ENCODE data around the gene OTOG. TPM values are rescaled to one million over a fixed set of nuclear protein-coding genes. Genes with fewer than 3 reads are reported as not detected.
A peak's percentile ranks its signal among the peaks of the same experiment; 100 is the strongest.

The OTOG gene
- total and polyA plus RNA-seq, 7 experiments from 2014 or later = not detected

DNA sequence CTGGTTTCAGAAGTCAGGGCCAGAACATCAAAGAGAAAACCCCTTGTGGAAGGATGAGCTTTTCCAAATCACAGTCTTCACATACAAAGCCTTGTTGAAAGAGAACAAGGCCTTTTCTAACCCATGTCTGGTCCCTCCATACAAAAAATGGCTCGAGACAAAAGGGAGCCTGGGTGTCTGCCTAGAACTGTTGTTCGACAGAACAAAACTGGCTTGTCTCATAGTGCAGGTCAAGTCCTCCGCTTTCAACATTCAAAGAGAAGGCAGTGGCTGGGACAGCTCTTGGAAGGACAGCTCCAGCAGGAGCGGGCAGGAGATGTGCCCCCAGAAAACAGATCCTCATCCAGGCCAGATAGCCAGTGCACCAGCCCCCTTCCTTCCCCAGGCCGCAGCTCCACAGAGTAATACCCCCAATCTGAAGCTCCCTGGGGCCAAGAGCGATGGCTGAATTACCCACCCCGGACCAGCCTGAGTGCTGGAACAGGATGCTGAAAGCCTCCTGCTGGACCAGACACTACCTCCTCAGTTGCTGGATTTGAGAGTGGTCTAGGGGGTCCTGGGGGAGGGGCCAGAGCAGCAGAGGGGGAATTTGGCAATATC lies 30.4 kb upstream of the OTOG start:
- Mint-ChIP-seq H3K9me3 (no peaks in the 10 kb centered on the region), H3K27ac (no peak overlapping the region), H3K36me3 (no peaks in the 10 kb centered on the region), H3K27me3 (peaks cover 0 to 26% (median 5%) of the 10 kb centered on the region in 5 donors), H3K4me3 (no peak overlapping the region), H3K4me1 (no peaks in the 10 kb centered on the region)
- Histone ChIP-seq H3K36me3 (ENCODE audit: control insufficient read depth in 2 of 3, insufficient read depth in 3 of 3, low read length in 3 of 3) (no peaks in the 10 kb centered on the region), H3K4me1 (ENCODE audit: control insufficient read depth in 2 of 2, insufficient read depth in 2 of 2, low read length in 2 of 2) (no peaks in the 10 kb centered on the region), H3K9me3 (ENCODE audit: control insufficient read depth in 2 of 3, low read length in 3 of 3) (no peaks in the 10 kb centered on the region), H3K27ac (ENCODE audit: low read depth, low read length) (no peak overlapping the region), H3K27me3 (ENCODE audit: control insufficient read depth in 2 of 2, insufficient read depth in 2 of 2, low read length in 2 of 2) (no peaks in the 10 kb centered on the region), H3K4me3 (ENCODE audit: low read length) (no peak overlapping the region)
- POLR2A ChIA-PET = interaction anchor here (0.6 kb wide), 1 partner anchor 108 kb away, joined by 3 read pairs; no protein-coding TSS in a partner anchor
- intact Hi-C loops (cut with micrococcal nuclease) = no loop called here
- CTCF ChIA-PET = no interaction called here
- DNase-seq (no peak), ATAC-seq (no peak)

DNA sequence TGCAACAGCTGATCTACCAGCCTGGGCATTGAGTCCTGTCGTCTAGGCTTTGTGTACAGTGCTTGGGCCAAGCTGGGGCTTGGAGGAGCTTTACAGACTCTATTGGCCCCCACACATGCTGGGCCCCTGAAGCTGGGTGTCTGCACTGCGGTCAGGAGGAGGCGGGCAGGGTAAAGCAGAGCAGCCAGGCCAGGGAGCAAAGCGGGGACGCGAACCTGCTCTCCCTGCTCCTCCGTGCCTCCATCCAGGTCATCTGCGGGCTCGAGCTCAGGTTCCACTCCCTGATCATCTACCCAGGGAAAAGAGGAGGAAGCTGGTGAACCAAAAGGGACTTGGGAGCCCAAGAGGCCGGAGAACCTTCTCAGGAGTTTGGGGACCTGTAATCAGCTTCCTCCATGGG lies 29.9 kb upstream of the OTOG start:
- Histone ChIP-seq H3K36me3 (ENCODE audit: control insufficient read depth in 2 of 3, insufficient read depth in 3 of 3, low read length in 3 of 3) (no peaks in the 10 kb centered on the region), H3K4me1 (ENCODE audit: control insufficient read depth in 2 of 2, insufficient read depth in 2 of 2, low read length in 2 of 2) (no peaks in the 10 kb centered on the region), H3K9me3 (ENCODE audit: control insufficient read depth in 2 of 3, low read length in 3 of 3) (no peaks in the 10 kb centered on the region), H3K4me3 (ENCODE audit: low read length) (no peak overlapping the region), H3K27ac (ENCODE audit: low read depth, low read length) (no peak overlapping the region), H3K27me3 (ENCODE audit: control insufficient read depth in 2 of 2, insufficient read depth in 2 of 2, low read length in 2 of 2) (no peaks in the 10 kb centered on the region)
- H3K9me3 Mint-ChIP-seq = no peaks in the 10 kb centered on the region
- ATAC-seq (no peak), DNase-seq (no peak)
- no peaks in the 10 kb centered on the region for H3K36me3 Mint-ChIP-seq
- POLR2A ChIA-PET = no interaction called here
- intact Hi-C loops (cut with micrococcal nuclease) = no loop called here
- H3K27ac Mint-ChIP-seq = no peak overlapping the region
- peaks cover 0 to 23% (median 5%) of the 10 kb centered on the region in 5 donors for H3K27me3 Mint-ChIP-seq
- CTCF ChIA-PET = no interaction called here
- H3K4me3 Mint-ChIP-seq = no peak overlapping the region
- no peaks in the 10 kb centered on the region for H3K4me1 Mint-ChIP-seq

DNA sequence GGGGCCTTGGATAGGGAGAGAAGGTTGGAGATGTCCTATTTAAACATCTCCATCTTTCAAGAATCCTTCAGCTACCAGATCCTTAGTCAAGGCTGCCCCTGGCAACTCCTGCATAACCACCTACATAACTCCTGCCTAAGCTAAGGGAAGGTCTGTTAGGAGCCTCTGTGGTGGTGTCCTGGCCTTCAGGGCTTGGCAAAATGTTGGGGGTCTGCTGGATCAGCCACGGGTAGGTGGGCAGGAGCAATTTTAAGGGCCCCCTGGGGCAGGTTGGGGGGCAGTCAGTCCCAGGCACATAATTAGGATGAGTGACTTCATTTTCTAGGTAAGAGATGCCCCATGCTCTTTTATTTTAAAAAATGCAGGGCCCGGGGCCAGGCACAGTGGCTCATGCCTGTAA lies 28.7 kb upstream of the OTOG start:
- H3K27me3 Mint-ChIP-seq = peaks cover 0 to 16% (median 0%) of the 10 kb centered on the region in 5 donors
- POLR2A ChIA-PET = no interaction called here
- H3K9me3 ChIP-seq (ENCODE audit: control insufficient read depth in 2 of 3, low read length in 3 of 3) = no peaks in the 10 kb centered on the region
- DNase-seq = no peak
- H3K36me3 Mint-ChIP-seq = no peaks in the 10 kb centered on the region
- no peaks in the 10 kb centered on the region for H3K4me1 Mint-ChIP-seq
- H3K9me3 Mint-ChIP-seq = no peaks in the 10 kb centered on the region
- H3K4me3 ChIP-seq (ENCODE audit: low read length) = no peak overlapping the region
- no peak for ATAC-seq
- H3K4me3 Mint-ChIP-seq = no peak overlapping the region
- H3K27ac ChIP-seq (ENCODE audit: low read depth, low read length) = no peak overlapping the region
- H3K27me3 ChIP-seq (ENCODE audit: control insufficient read depth in 2 of 2, insufficient read depth in 2 of 2, low read length in 2 of 2) = no peaks in the 10 kb centered on the region
- H3K27ac Mint-ChIP-seq = no peak overlapping the region
- CTCF ChIA-PET = no interaction called here
- H3K36me3 ChIP-seq (ENCODE audit: control insufficient read depth in 2 of 3, insufficient read depth in 3 of 3, low read length in 3 of 3) = no peaks in the 10 kb centered on the region
- H3K4me1 ChIP-seq (ENCODE audit: control insufficient read depth in 2 of 2, insufficient read depth in 2 of 2, low read length in 2 of 2) = no peaks in the 10 kb centered on the region
- intact Hi-C loops (cut with micrococcal nuclease) = no loop called here

DNA sequence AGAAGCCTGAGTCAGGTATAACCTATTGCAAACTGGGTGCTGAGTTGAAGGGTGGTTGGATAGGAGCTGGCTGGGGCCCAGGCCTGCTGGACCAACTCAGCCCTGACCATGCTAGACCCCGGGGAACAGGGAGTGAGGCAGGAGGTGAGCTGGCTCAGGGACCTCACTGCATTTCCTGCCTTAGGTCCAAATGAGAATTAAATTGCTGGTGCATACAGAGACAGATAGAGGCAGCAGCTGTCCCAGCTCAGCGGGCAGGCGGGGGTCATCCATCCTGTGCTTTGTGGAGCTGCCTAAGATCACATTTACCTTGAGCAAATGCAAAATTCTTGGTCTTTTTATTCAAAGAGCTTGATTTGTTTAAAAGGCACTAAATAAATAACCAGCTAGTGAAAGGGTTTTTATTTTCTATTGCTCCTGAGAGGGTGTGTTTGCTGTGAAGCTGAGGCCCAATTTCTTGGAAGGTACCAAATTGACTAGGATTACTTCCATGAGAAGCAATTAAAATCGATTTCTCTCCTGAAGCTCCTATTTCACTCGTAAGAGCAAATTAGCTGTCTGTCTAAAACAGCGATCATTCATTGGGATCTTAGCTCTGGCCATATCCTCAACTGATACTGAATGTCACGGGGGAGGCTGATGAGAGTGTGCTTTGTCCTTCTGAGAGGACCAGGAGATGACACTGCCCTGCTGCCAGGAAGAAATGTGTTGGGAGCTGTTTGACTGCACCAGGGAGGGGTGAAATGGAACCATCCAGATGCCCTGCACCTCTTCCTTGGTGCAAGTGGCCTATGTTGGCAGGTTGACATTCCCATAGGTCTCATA lies 27.8 kb upstream of the OTOG start:
- ChIA-PET POLR2A (no interaction called here), CTCF (no interaction called here)
- no peaks in the 10 kb centered on the region for H3K9me3 ChIP-seq (ENCODE audit: control insufficient read depth in 2 of 3, low read length in 3 of 3)
- no peak overlapping the region for H3K4me3 ChIP-seq (ENCODE audit: low read length)
- Mint-ChIP-seq H3K9me3 (no peaks in the 10 kb centered on the region), H3K4me3 (no peak overlapping the region), H3K4me1 (no peaks in the 10 kb centered on the region), H3K27me3 (peaks cover 0 to 10% (median 0%) of the 10 kb centered on the region in 5 donors), H3K27ac (no peak overlapping the region), H3K36me3 (no peaks in the 10 kb centered on the region)
- no peaks in the 10 kb centered on the region for H3K4me1 ChIP-seq (ENCODE audit: control insufficient read depth in 2 of 2, insufficient read depth in 2 of 2, low read length in 2 of 2)
- ATAC-seq = no peak
- no peaks in the 10 kb centered on the region for H3K27me3 ChIP-seq (ENCODE audit: control insufficient read depth in 2 of 2, insufficient read depth in 2 of 2, low read length in 2 of 2)
- no peak overlapping the region for H3K27ac ChIP-seq (ENCODE audit: low read depth, low read length)
- intact Hi-C loops (cut with micrococcal nuclease) = no loop called here
- DNase-seq = no peak
- no peaks in the 10 kb centered on the region for H3K36me3 ChIP-seq (ENCODE audit: control insufficient read depth in 2 of 3, insufficient read depth in 3 of 3, low read length in 3 of 3)

DNA sequence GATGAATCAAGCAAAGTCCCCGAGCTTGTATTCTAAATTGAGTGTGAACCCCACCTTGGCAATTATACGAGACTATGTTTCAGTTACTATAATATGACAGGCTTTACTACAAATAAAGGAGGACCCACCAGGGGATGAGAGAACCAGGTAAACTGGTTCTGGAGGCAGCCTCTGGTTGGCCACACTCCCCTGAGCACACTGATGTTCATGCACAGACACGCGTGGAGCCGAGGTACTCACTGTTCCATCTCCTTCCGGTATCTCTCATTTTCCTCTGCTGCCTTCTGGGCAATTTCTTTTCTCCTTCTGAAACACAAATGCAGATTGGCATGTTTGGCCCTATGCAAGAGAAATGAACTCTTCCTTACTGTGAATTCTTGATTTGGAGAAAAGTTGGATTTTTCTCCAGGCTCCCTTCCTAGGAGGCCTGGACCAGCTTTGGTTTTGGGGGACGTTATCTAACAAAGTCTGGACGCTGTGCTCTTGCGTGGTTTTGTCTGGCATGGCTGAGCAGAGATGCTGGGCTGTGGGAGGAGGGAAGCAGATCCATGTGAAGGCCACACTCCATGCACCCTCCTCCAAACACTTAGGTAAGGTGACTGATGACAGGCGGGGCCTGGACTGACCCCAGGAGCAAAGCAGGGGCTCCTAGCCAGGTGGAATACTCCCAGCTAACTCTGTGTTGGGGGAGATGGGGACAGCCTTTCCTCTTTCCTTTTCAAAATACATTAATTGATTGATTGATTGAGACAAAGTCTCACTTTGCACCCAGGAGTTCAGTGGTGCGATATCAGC lies 25.8 kb upstream of the OTOG start:
- no peak overlapping the region for H3K4me3 ChIP-seq (ENCODE audit: low read length)
- Mint-ChIP-seq H3K27me3 (peaks cover 0 to 6% (median 0%) of the 10 kb centered on the region in 5 donors), H3K9me3 (no peaks in the 10 kb centered on the region), H3K27ac (peak overlapping the region in 1 of 9 donors; percentile 31), H3K4me1 (no peaks in the 10 kb centered on the region), H3K36me3 (no peaks in the 10 kb centered on the region), H3K4me3 (no peak overlapping the region)
- no peak overlapping the region for H3K27ac ChIP-seq (ENCODE audit: low read depth, low read length)
- no peak for DNase-seq
- no peaks in the 10 kb centered on the region for H3K27me3 ChIP-seq (ENCODE audit: control insufficient read depth in 2 of 2, insufficient read depth in 2 of 2, low read length in 2 of 2)
- ChIA-PET POLR2A (no interaction called here), CTCF (no interaction called here)
- H3K9me3 ChIP-seq (ENCODE audit: control insufficient read depth in 2 of 3, low read length in 3 of 3) = no peaks in the 10 kb centered on the region
- H3K4me1 ChIP-seq (ENCODE audit: control insufficient read depth in 2 of 2, insufficient read depth in 2 of 2, low read length in 2 of 2) = no peaks in the 10 kb centered on the region
- no peak for ATAC-seq
- intact Hi-C loops (cut with micrococcal nuclease) = no loop called here
- H3K36me3 ChIP-seq (ENCODE audit: control insufficient read depth in 2 of 3, insufficient read depth in 3 of 3, low read length in 3 of 3) = no peaks in the 10 kb centered on the region

- no peak overlapping the region for H3K4me3 Mint-ChIP-seq
- H3K9me3 ChIP-seq (ENCODE audit: control insufficient read depth in 2 of 3, low read length in 3 of 3) = no peaks in the 10 kb centered on the region
- intact Hi-C loops (cut with micrococcal nuclease) = no loop called here
- ChIA-PET POLR2A (no interaction called here), CTCF (no interaction called here)
- no peaks in the 10 kb centered on the region for H3K4me1 Mint-ChIP-seq
- no peak for DNase-seq
- no peaks in the 10 kb centered on the region for H3K36me3 Mint-ChIP-seq
- H3K4me1 ChIP-seq (ENCODE audit: control insufficient read depth in 2 of 2, insufficient read depth in 2 of 2, low read length in 2 of 2) = no peaks in the 10 kb centered on the region
- no peak overlapping the region for H3K4me3 ChIP-seq (ENCODE audit: low read length)
- H3K27me3 ChIP-seq (ENCODE audit: control insufficient read depth in 2 of 2, insufficient read depth in 2 of 2, low read length in 2 of 2) = no peaks in the 10 kb centered on the region
- no peak overlapping the region for H3K27ac Mint-ChIP-seq
- H3K36me3 ChIP-seq (ENCODE audit: control insufficient read depth in 2 of 3, insufficient read depth in 3 of 3, low read length in 3 of 3) = no peaks in the 10 kb centered on the region
- H3K9me3 Mint-ChIP-seq = no peaks in the 10 kb centered on the region
- ATAC-seq = no peak
- H3K27ac ChIP-seq (ENCODE audit: low read depth, low read length) = no peak overlapping the region
- peaks cover 0 to 3% (median 0%) of the 10 kb centered on the region in 5 donors for H3K27me3 Mint-ChIP-seq
These were observed 24.4 kb upstream of the OTOG start for GRCh38 chr11:17522655-17523054.
